Ascending aorta (tissue), 2 donors: ENCODE results near the gene EREG. TPM values are rescaled to one million over a fixed set of nuclear protein-coding genes. Genes with fewer than 3 reads are reported as not detected.

Experiments
- DNase-seq, 2 donors: peaks; one replicate each; pipeline ENCODE4 v3.0.0-alpha.2; 2019; ENCODE audit warnings: low spot score in 2 of 2
- H3K27ac ChIP-seq, 2 donors: fragments of 200-600 bp; sonication (generic); one replicate each; pipeline ENCODE4 v1.5.1; 2016 to 2017; ENCODE audit warnings: mild to moderate bottlenecking in 1 of 2
- H3K27me3 ChIP-seq: fragments of 200-600 bp; sonication (generic); one replicate; pipeline ENCODE4 v1.5.1; 2017
- H3K36me3 ChIP-seq, 2 donors: fragments of 200-600 bp; sonication (generic); one replicate each; pipeline ENCODE4 v1.5.1; 2016
- H3K4me1 ChIP-seq, 2 donors: fragments of 200-600 bp; sonication (generic); one replicate each; pipeline ENCODE4 v1.5.1; 2016 to 2017; ENCODE audit warnings: mild to moderate bottlenecking in 1 of 2
- H3K4me3 ChIP-seq, 2 donors: fragments of 200-600 bp; sonication (generic); one replicate each; pipeline ENCODE4 v1.5.1; 2016 to 2017; ENCODE audit warnings: mild to moderate bottlenecking in 1 of 2
- H3K9me3 ChIP-seq, 2 donors: fragments of 200-600 bp; sonication (generic); one replicate each; pipeline ENCODE4 v1.5.1; 2016
- intact Hi-C: fragments of 100-400 bp; cut with DNase I; formaldehyde crosslinking; loops from one replicate; pipeline ENCODE4 v1.15.1; 2023
- total RNA-seq: library from RNA; depleted of rRNA; stranded (reverse); fragments of >200 nt; gene quantifications from one replicate; pipeline ENCODE4 v1.1.0, GENCODE V29; 2016
- TF ChIP-seq, protein P1 (sequence below), 3 experiments: fragments of 200-600 bp in 2 of 3; fragments of 450-650 bp in 1 of 3; sonication (generic) in 2 of 3; IDR thresholded peaks; one replicate each; pipeline ENCODE4 v1.5.1; 2016 to 2019; ENCODE audit warnings: antibody characterized with exemption in 3 of 3, mild to moderate bottlenecking in 1 of 3, moderate library complexity in 1 of 3

EREG gene
- total RNA-seq = not detected

DNA sequence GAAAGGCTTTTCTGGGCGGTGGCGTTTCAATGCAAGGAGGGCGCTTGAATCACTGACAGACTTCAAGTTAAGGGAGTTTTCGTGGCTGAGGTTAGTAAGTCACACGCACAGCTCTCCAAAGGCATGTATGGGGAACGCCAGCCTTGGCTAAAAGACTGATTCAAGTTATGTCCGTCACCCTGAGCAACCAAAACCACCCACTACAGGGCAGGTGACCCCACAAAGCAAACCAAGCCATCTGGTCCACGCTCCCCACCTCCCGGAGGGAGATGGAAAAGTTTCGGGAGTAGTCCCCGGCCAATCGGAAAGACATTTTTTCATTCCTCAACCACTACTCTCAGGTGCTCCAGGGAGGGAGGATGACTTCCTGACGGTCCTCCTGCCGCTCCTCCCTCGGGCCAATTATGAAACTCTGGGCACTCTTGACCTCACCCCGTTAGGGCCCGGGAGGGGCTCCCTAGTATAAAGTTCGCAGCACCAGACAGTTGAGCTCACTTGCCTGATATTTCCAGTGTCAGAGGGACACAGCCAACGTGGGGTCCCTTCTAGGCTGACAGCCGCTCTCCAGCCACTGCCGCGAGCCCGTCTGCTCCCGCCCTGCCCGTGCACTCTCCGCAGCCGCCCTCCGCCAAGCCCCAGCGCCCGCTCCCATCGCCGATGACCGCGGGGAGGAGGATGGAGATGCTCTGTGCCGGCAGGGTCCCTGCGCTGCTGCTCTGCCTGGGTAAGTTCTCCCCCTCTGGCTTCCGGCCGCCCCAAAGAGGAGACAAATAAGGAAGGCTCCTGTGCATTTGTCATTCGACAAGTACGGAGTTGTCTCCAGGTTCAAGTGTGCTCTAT is at the start of gene EREG:
Gene EREG, plus strand, starts transcription at position 494 of the 840 bp plus-strand sequence. Its CDS starts 164 bp downstream, at position 658.
- DNase-seq = no peak
- Histone ChIP-seq H3K27me3 (no peaks in the 10 kb centered on the region), H3K36me3 (no peaks in the 10 kb centered on the region), H3K4me1 (peaks cover 0 to 4% of the 10 kb centered on the region in 2 donors), H3K27ac (peak within 1 kb of the TSS in 1 of 2 donors; percentile 15), H3K4me3 (peak within 1 kb of the TSS; percentile 62 to 65), H3K9me3 (no peaks in the 10 kb centered on the region)
- TF ChIP-seq, protein P1, sequence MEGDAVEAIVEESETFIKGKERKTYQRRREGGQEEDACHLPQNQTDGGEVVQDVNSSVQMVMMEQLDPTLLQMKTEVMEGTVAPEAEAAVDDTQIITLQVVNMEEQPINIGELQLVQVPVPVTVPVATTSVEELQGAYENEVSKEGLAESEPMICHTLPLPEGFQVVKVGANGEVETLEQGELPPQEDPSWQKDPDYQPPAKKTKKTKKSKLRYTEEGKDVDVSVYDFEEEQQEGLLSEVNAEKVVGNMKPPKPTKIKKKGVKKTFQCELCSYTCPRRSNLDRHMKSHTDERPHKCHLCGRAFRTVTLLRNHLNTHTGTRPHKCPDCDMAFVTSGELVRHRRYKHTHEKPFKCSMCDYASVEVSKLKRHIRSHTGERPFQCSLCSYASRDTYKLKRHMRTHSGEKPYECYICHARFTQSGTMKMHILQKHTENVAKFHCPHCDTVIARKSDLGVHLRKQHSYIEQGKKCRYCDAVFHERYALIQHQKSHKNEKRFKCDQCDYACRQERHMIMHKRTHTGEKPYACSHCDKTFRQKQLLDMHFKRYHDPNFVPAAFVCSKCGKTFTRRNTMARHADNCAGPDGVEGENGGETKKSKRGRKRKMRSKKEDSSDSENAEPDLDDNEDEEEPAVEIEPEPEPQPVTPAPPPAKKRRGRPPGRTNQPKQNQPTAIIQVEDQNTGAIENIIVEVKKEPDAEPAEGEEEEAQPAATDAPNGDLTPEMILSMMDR (IDR thresholded peaks at IDR 0.05) = no peak
- intact Hi-C loops = no loop called here

- no peak overlapping the region for H3K4me3 ChIP-seq
- no peaks in the 10 kb centered on the region for H3K27me3 ChIP-seq
- intact Hi-C loops = no loop called here
- H3K9me3 ChIP-seq = no peaks in the 10 kb centered on the region
- TF ChIP-seq, protein P1 (IDR thresholded peaks at IDR 0.05) = no peak
- H3K27ac ChIP-seq = no peak overlapping the region
- no peaks in the 10 kb centered on the region for H3K36me3 ChIP-seq
- no peaks in the 10 kb centered on the region for H3K4me1 ChIP-seq
- no peak for DNase-seq
These were observed 49.6 kb upstream of the EREG start for GRCh38 chr4:74315376-74315775.

- Histone ChIP-seq H3K4me3 (no peak overlapping the region), H3K36me3 (no peaks in the 10 kb centered on the region), H3K9me3 (no peaks in the 10 kb centered on the region), H3K4me1 (no peaks in the 10 kb centered on the region), H3K27me3 (no peaks in the 10 kb centered on the region), H3K27ac (no peak overlapping the region)
- intact Hi-C loops = no loop called here
- DNase-seq = no peak
- TF ChIP-seq, protein P1 (IDR thresholded peaks at IDR 0.05) = no peak
These were observed 48.5 kb upstream of the EREG start for GRCh38 chr4:74316397-74316796.

- DNase-seq = no peak
- Histone ChIP-seq H3K9me3 (no peaks in the 10 kb centered on the region), H3K4me1 (no peaks in the 10 kb centered on the region), H3K27ac (no peak overlapping the region), H3K36me3 (no peaks in the 10 kb centered on the region), H3K4me3 (no peak overlapping the region), H3K27me3 (no peaks in the 10 kb centered on the region)
- TF ChIP-seq, protein P1 (IDR thresholded peaks at IDR 0.05) = no peak
- intact Hi-C loops = no loop called here
These were observed 47.2 kb upstream of the EREG start for GRCh38 chr4:74317616-74318246.

DNA sequence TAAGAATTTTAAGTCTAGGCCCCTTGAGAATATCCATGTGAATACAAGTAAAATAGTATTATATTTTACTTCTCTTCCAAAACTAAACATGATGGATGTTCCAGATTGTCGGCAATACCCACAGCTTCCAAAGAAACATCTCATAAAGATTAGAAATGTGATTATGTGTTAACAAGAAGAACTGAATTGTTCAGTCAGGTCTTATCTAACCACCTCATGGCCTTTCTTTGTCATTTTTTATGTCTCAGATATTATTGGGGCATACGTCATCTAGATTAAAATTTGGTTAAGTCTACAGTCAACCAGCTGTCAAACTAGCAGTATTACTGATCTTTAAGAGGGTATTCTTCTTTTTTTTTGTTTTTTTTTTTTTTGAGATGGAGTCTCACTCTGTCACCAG is 46.7 kb upstream of the EREG start:
- DNase-seq = no peak
- intact Hi-C loops = no loop called here
- Histone ChIP-seq H3K27me3 (no peaks in the 10 kb centered on the region), H3K27ac (no peak overlapping the region), H3K36me3 (no peaks in the 10 kb centered on the region), H3K9me3 (no peaks in the 10 kb centered on the region), H3K4me1 (no peaks in the 10 kb centered on the region), H3K4me3 (no peak overlapping the region)
- TF ChIP-seq, protein P1 (IDR thresholded peaks at IDR 0.05) = no peak
